Activated T-helper 9 cell treated with anti-CD3 and anti-CD28 coated beads, Interleukin-2, amount 50 U/mL, for 16 hours (primary cell): ENCODE measurements around the gene PRR23E.

Experiments used
- DNase-seq: peaks from one replicate; pipeline ENCODE4 v3.0.0-alpha.2; 2020; ENCODE audit warnings: low read depth

PRR23E gene

DNA sequence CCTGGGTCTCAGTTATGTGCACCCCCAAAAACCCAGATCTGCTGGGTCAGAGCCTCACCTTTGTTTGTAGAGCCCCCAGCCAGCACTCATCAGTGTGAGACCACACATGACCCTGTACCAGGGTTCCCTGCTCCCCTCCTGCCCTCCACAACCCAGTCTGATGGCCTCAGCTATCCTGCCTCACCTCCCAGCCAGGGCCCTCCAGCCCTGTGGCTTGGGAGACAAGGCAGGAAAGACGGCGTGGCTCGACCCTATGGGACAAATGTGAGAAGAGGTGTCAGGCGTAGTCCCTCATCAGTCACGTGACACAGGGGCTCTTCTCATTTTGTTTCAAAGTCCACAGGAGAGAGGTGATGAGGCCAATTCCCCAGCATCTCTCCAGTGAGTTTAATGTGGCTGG is 28.3 kb upstream of the PRR23E start:
- no peak for DNase-seq

DNA sequence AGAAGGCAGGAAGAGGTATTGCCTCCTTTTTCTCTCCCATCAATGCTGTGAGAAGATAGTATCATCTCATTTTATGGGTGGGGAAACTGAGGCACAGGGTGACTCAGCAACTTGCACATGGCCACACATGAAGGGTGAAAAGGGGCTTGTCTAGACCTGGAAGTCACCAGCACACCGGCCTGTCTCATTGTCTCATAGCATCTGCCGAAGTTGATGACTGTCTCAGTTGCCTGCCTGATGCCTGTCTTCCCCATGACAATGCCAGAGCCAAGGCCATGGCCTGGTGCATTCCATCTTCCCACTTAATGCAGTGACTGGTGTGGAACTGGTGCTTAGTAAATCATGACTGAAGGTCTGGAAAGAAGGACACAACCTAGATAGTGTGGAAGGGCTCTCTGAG is 27.9 kb upstream of the PRR23E start:
- no peak for DNase-seq

DNA sequence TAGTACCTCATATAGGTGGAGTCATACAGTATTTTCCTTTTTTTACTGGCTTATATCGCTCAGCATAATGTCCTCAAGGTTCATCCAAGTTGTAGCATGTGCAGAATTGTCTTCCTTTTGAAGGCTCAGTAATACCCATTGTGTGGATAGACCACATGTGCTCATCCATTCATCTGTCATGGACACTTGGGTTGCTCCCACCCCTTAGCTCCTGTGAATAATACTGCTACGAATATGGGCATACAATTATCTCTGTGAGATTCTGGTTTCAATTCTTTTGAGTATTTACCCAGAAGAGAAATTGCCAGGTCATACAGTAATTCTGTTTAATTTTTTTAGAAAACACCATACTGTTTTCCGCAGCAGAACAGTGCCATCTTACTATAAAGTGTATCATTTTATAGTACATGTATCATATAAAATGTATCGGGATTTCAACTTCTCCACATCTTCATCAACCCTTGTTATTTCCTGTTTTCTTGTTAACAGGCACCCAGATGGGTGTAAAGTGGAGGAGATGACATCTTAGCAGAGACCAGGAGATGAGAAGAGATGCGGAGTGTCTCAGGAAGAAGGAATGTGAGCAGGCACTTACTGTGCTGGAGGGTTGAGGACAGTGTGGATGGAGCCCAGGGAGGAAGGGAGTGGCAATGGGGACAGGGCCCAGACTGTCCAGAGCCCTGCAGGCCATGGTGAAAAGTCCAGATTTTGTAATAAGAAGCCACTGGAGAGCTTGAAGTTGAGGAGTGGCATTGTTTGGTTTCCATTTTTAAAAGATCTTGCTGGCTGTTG is 27.0 kb upstream of the PRR23E start:
- DNase-seq: no peak

DNA sequence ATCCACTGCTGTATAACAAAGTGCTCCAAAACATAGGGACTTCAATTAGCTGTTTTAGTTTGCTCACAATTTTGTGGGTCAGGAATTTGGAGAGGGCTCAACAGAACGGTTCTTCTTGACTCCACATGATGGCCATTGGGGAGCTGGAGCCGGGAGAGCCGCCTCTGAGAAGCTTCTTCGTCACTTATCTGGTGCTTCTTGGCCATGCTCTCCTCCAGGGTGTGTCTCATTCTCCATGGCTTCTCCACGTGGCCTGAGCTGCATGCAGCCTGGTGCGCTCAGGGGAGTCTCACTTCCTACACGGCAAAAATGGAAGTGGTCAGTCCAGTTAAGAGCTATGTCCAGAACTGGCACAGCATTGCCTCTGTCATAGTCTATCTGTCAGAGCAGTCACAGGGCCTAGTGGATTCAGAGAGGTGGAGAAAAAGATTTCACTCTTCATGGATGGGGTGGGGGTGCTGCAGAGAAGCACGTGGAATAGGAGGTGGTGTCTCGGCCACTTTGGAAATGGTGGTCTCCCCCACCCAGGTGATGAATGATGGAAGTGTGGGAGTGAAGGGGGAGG is 26.3 kb upstream of the PRR23E start:
- DNase-seq: no peak

DNA sequence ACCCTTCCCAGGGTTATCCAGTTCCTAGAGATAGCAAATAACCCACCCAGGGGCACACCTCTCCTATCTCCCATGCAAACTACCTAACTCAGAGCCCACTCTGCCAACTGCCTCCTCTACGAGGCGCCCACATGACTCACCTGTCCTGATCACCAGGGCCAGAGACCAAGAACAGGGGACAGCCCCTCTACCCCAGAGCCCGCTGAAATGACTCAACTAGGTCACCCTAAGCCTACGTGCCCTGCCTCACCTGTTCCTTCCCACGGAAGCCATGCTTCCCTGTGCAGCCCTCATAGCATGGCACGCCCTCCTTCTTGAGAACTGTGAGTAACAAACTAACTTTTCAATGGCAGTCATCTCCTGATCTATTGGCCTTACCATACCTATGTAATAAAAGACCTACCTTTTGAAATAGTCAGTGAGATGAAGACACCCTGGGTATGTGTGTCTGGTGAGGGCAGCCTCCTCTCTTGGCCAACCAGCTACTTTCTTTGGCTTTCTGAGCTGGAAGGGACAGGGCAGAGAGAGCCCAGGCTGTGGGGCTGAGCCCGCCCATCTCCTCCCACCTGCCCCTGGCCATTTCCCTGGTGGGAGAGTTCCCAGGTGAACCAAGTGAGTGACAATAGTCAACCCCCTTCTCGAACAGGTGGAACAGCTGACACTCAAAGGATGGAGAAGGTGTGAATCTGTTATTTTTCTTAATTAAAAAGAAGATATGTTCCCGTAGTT is 25.5 kb upstream of the PRR23E start:
- DNase-seq: no peak

DNA sequence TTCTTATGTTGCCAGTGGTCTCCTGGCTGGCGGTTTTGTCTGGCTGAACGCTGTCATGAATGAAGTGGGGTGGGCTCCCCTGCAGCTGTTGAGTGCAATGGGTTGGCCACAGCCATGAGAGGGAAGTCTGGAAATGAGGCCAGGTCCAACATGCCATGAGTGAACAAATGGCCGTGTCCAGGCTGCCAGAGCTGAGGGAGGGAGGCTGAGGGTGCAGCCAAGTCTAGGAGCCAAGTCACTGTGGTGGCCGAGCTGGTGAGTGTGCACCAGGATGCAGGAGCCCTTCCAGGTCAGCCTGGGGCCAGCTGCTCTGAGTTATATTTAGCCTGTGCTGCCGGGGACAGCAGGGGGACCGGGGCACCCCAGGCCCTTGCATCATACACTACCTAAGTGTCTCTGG is 24.7 kb upstream of the PRR23E start:
- DNase-seq: no peak

DNA sequence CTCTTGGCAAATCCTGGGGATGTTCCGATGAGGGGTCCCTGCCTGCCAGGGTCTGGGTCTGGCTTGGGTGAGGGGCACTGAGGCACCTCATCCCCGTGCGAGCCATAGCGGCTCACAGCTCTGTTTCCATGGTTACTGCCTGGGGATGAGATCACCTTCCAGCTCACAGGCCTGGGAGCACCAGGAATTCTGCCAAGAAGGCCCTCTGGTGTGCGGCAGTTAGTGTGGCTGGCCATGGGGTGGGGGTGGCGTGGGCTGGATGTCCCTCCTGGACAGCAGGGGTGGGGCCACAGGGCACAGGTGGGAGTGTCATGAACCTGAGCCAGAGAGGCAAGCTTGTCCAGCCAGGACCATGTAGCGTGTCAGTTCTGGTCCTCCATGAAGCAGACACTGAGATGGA is 22.1 kb upstream of the PRR23E start:
- DNase-seq: no peak

DNA sequence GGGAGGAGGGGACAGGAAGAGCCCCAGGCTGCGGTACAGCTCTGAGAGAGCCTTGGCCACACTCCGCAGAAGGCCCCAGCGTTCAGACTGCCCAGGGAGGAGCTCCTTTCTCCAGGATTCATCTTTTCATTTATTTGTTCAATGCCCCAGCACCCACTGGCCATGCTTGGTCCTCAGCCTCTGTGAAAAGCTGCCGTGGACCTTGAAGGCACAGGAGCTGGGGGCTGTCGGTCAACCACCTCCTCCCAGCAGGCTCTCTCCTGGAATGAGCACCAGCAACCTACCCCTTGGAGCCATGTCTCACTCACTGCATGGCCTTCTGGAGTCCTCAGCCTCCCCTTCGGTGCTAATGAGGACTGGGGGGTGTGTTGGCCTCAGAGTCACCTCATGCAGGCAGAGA is 21.6 kb upstream of the PRR23E start:
- no peak for DNase-seq

DNA sequence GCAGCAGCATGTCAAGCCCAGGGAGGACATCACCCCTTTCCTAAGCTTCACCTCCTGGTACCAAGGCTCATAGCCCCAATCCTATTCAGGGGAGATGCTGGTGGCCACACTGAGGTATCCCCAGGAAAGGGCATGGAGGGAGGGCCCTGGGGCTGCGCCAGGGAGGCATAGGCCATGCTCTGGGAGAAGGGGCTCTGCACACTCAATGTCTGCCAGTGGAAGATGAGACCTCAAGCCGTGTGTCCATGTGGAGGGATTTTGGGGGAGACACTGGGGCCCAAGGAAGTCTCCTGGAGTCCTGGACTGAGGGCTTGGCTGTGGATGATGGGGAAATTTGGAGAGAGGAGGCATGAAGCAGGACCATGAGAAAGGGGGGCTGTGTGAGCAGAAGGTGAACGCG is 21.2 kb upstream of the PRR23E start:
- DNase-seq: no peak

DNA sequence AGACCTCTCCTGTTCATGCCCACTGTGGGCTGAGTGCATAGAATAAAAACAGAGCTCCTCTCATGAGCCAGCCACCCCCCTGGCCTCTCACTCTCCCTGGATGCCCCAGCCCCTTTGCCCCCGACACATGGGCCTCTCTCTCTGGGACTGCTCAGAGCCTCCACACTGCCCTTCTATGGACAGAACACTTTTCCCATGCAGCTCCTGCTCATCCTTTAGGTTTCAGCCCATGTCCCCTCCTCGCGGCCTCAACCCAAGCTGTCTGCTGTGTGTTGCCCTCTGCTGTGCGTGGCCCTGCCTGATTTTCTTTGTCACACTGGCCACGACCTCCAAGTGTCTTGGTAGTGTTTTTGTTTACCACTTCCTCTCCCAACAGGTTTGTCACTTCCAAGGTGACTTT is 20.7 kb upstream of the PRR23E start:
- no peak for DNase-seq

DNA sequence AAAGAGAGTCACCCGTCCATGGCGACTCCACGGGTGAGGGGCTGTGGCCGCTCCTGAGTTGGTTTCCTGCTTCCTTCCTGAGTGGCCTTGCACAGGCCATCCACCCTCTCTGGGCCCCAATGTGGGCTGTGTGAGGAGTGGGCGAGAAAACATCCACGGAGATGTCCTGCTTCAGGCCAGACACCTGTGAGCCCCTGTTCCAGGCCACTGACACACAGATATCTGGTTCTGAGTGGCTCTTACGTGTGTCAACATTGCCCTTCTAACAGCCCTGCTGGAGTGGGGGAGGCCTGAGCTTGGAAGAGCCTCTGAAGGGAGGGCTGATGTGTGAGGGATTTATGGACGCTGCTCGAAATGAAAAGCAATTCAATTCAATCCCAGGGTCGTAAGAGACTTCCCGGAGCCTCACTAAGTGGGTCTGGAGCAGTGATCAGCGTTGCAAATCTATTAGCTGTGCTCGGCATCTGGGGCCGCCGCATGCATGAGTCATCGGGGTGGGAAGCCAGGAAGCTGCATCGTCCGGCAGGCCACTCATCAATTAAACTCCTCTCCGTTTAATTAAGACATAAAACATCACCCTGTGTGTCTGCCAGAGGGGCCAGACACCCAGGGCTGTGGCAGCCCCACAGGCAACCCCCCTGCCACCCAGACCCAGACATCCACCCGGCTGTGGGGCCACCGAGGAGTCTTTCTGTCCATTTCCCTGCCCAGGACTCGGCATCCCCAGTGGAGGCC is 20.0 kb upstream of the PRR23E start:
- DNase-seq: no peak

DNA sequence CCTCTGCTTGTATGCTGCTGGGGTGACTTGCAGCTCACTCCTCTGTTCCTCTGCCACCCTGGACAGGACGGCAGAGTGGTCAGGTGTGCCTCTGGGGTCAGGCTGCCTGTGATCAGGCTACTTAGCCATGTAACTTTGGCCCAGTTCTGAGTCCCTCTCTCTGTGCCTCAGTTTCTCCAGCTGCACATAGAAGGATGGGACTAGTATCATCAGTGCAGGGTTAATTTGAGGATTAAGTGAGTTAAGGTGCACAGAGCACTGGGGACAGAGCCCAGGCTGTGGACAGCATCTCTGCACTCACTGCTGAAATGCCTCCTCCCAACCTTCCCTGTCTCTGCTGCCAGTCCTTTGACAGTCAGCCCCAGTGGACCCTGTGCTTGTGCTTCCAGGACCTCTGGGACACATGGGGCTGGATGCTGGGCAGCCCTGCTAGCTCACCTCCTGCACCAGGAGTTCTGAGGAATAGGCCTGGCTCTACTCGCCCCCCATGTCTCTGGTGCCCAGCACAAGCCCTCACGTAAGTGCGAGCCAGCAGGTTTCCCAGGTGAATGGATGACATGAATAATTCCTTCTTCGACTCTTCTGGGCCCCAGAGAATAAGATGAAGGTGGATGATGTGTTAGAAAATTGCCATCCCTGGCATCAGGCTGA is 19.3 kb upstream of the PRR23E start:
- DNase-seq: no peak

DNA sequence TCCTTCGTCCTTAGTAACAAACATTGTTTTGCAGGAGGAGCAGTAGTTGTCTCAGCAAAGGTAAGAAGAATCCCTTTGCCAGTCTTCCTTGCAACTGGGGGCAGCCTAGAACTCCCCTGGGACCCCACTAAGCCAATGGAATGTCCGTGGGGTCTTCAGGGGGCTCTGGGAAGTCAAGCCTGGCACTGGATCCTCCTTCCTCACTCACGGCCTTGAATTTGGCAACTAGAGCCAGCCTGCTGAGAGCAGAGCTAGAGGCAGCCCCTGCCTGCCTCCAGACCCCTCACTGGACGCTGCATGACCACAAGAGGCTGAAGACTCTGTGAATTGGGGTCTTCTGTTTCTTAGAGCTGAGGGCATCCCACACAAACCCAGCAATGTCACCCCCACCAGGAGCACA is 18.6 kb upstream of the PRR23E start:
- no peak for DNase-seq

DNA sequence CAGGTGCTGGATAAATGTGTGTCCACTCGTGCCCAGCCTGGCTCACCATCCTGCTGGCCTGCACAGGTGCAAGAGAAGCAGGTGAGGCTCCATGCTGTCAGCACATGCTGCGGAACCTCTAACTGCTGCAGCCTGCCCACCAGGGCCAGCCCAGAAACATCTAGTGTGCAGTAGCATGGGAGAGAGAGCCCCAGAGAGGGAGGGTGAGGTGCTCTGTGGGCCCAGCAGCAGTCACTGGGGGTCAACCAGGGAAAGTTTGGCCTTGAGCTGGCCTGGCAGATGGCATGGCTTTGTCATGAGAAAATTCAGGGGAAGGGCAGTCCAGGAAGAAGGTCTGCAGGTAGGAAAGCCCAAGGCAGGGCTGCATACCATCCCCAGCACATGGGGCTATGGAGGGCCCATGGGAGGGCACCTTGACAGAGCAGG is 18.2 kb upstream of the PRR23E start:
- DNase-seq: no peak

DNA sequence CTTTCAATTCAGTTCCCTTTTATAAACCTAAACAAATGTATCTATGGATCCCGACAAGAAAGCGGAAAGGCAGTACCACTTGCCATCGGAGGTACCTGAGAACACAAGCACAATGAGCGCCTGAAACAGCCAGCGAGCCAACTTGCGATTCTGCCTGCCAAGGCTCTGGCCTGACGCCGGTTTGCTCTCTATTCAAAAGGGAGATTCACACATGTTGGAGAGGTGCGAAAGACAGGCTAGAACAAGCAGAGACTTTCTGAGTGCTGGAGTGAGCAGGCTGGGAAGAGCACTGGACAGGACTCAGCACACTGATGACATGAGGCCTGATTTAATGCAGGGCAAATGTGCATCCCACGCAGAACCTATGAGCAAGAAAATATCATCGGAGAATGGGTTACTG is 17.7 kb upstream of the PRR23E start:
- no peak for DNase-seq

DNA sequence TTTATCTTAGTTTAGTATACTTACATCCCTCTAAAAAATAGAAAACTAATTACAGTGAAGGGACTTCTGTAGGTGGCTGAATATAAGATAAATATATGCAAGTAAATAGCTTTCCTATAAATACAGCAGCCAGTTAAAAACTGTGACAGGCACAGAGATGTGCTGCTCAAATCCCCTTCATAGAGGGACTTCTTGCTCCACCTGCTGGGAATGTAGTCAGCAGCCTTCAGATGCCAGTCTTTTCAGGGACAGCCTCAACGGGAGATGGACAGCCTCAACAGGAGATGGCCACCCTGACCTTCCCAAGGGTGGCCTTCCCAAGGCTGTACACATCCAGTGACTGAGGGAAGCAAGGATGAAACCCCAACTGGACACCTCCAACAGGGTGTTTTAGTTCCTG is 15.7 kb upstream of the PRR23E start:
- no peak for DNase-seq

DNA sequence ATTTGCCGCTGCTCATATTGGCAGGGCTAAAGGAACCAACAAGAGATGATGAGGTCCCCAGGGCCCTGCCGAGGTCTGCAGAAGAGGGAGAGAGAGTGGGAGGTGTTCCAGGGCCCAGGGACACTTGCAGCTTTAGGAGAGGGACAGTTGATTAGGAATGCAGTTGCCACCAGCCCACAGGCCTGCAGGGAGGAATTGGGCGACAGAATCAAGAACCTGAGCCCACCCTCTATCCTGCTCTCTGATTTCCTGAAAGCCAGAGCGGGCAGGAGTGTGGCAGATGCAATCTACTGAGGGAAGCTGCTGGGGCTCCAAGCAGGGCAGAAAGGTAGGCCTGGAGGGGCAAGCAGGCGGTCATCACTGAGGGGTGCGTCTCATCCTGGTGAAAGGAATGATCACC is 12.1 kb upstream of the PRR23E start:
- no peak for DNase-seq

DNA sequence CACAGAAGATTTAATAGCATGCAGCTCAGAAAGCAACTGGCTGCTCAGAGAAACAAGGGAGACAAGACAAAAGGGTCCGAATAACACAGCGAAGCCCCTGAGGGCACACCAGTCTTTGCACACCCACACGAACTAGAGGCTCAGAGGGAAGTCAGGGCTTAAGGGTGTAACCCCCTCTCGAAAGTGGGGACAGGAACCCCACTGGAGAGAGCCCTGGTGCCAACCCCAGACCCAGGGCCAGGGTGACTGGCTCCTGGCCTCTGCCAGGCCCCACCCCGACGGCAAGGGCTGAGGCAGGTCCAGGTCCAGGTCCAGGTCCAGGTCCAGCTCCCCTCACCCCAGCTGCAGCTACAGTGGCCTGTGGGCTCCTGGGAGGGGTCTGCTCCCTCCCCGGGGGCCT is 10.5 kb upstream of the PRR23E start:
- no peak for DNase-seq

DNA sequence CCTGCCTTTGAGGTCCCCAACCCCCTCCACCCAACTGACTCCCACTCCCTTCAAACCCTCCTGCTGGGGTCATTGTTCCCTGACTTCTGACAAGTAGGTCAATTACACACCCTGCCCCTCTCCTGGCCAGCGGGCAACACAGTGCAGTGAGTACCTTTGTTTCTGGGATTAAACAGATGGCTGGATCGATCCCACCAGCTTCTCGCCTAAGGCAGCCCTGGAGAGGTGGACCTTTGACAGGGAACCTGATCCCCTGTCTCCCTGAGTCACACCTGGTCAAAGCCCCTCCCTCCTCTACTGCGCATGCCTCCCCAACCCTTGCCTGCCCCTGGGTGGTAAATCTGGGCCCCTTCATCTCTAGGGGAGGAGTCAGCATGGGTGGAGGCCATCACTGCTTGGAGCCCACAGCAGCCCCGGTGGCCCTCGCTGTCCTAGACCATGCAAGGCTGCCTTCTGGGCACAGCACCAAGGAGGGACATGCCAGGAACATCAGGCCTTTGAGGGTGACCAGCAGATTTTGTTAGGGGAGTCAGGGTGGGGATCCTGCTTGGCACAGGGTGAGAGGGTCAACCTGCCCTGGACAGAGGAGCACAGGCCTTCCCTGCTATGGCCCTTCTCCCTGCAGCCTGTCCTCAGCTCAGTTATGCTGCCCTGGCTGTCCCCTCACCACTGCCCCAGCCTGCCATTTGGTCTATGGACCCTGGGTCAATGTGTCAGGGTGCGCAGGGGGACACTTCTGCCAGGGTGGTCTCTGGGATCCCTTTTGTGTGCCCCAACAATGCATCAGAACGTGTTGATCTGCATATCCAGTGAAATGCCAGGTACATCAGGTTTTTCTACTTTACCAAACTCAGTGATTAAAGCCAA is 9.8 kb upstream of the PRR23E start:
- no peak for DNase-seq

DNA sequence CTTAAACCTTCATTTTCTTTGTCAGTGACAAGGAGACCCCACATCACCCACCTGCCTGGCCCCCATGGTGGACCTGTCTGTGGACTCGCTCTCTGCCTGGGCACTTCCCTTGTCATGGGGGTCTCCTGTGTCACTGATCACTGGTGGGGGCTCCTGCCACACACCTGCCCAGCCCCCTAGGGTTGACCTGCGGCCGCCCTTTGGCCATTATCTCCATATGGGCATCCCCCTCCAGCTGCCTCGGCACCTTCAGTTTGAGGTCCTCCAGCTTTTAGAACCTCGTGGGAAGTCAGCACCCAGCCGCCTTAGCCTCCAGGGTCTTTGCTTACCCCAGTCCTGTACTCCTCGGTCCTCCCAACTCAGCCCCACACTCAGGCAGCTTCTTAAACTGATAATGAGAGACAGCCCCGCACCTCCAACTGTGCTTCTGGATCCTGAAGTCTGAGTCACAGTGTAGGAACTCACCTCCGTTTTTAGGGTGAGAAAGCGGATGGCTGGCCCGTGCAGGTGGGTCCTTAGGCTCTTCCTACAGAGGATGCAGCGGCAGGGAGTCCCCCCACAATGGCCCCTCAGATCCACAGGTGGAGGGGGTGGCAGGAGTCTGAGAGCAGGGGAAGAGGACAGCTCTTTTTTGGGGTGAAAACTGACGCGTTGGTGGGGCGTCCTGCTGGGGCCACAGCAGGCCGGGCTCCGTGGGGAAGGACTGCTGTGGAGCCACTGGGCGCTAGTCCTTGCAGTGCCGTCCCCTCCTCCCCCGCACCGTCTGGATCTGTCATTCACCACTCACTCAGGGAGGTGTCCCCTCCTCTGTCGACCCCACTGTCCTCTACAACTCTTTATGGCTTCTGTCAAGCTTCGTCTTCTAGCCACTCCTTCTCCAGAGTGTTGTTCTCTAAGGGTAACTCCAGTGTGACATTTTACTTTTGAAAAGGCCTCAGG is 8.7 kb upstream of the PRR23E start:
- DNase-seq: no peak
